ENCODE measurements around the gene FMO4. TPM values are rescaled to one million over a fixed set of nuclear protein-coding genes. Genes with fewer than 3 reads are reported as not detected.

The FMO4 gene
- total RNA-seq, 1 donor from 2014 or later: 1.1 TPM

DNA sequence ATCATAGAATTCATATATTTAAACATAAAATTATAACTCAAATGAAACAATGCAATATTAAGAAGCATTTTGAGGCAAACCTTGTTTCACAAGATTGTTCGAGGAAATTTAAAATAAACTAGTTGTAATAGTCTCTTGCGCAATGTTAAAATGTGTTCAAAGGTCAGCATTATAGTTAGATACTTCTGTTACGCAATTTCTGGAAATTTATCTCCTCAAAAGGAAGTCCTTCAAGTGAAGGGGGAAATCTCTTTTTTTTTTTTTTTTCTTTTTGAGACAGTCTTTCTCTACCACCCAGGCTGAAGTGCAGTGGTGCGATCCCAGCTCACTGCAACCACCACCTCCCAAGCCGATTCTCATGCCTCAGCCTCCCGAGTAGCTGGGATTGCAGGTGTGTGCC lies 52.1 kb downstream of the FMO4 start:
- Histone ChIP-seq H3K27me3 (ENCODE audit: insufficient read depth, low read length) (no peaks in the 10 kb centered on the region), H3K4me3 (ENCODE audit: insufficient read depth, low read depth, low read length) (no peak overlapping the region), H3K4me1 (ENCODE audit: insufficient read depth, low read length) (no peaks in the 10 kb centered on the region), H2AFZ (ENCODE audit: low read depth, low read length) (no peak overlapping the region), H4K20me1 (ENCODE audit: insufficient read depth, low read length) (no peaks in the 10 kb centered on the region), H3K27ac (ENCODE audit: low read depth, low read length) (no peak overlapping the region), H3K36me3 (ENCODE audit: insufficient read depth, low read length) (no peaks in the 10 kb centered on the region), H3K9me3 (ENCODE audit: insufficient read depth, low read depth, low read length) (no peaks in the 10 kb centered on the region), H3K9ac (ENCODE audit: low read length) (no peak overlapping the region), H3K4me2 (ENCODE audit: low read length) (no peak overlapping the region), H3K79me2 (ENCODE audit: insufficient read depth, low read length) (no peaks in the 10 kb centered on the region)
- no peak for TF ChIP-seq CTCF (IDR thresholded peaks at IDR 0.05; ENCODE audit: insufficient read depth, low read depth, low read length)
- TF ChIP-seq EZH2 (IDR thresholded peaks at IDR 0.05; ENCODE audit: insufficient read depth, low read length): no peak
- H3K27me3 Mint-ChIP-seq (ENCODE audit: low read depth, unreplicated experiment): peaks cover 2% of the 10 kb centered on the region
- peaks cover 16% of the 10 kb centered on the region for H3K9me3 Mint-ChIP-seq (ENCODE audit: unreplicated experiment)
- H3K27ac Mint-ChIP-seq (ENCODE audit: unreplicated experiment): no peak overlapping the region
- H3K4me3 Mint-ChIP-seq (ENCODE audit: unreplicated experiment): no peak overlapping the region
- no peaks in the 10 kb centered on the region for H3K4me1 Mint-ChIP-seq (ENCODE audit: low read depth, unreplicated experiment)
- no peak for DNase-seq (ENCODE audit: low read depth)
- no peak for FAIRE-seq
- H3K36me3 Mint-ChIP-seq (ENCODE audit: low read depth, unreplicated experiment): no peaks in the 10 kb centered on the region

DNA sequence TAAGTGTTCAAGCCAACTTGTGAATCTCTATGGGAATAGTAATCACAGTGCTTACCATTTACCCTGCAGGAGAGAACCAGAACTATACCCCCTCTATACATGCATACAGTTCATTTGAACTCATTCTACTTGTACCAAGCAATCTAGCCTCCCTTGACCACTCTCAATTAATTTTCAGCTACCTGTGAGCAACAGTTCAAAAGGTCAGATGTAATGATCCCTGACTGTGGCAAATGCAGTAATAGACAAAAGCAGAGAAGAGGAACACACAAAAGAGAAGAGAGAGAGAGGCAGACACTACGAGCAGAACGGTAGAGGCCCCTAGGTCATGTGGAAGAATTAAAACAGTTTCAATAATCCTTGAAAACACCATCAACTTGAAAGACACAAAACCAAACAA lies 52.8 kb downstream of the FMO4 start:
- no peak overlapping the region for H3K4me2 ChIP-seq (ENCODE audit: low read length)
- no peak for FAIRE-seq
- H3K27me3 Mint-ChIP-seq (ENCODE audit: low read depth, unreplicated experiment): peaks cover 2% of the 10 kb centered on the region
- no peak for DNase-seq (ENCODE audit: low read depth)
- TF ChIP-seq EZH2 (IDR thresholded peaks at IDR 0.05; ENCODE audit: insufficient read depth, low read length): no peak
- no peak for TF ChIP-seq CTCF (IDR thresholded peaks at IDR 0.05; ENCODE audit: insufficient read depth, low read depth, low read length)
- H3K9me3 Mint-ChIP-seq (ENCODE audit: unreplicated experiment): peaks cover 14% of the 10 kb centered on the region
- no peak overlapping the region for H2AFZ ChIP-seq (ENCODE audit: low read depth, low read length)
- no peak overlapping the region for H3K4me3 Mint-ChIP-seq (ENCODE audit: unreplicated experiment)
- no peaks in the 10 kb centered on the region for H4K20me1 ChIP-seq (ENCODE audit: insufficient read depth, low read length)
- no peaks in the 10 kb centered on the region for H3K36me3 ChIP-seq (ENCODE audit: insufficient read depth, low read length)
- H3K4me1 Mint-ChIP-seq (ENCODE audit: low read depth, unreplicated experiment): no peaks in the 10 kb centered on the region
- H3K27ac Mint-ChIP-seq (ENCODE audit: unreplicated experiment): no peak overlapping the region
- no peaks in the 10 kb centered on the region for H3K27me3 ChIP-seq (ENCODE audit: insufficient read depth, low read length)
- no peak overlapping the region for H3K4me3 ChIP-seq (ENCODE audit: insufficient read depth, low read depth, low read length)
- no peaks in the 10 kb centered on the region for H3K4me1 ChIP-seq (ENCODE audit: insufficient read depth, low read length)
- H3K9ac ChIP-seq (ENCODE audit: low read length): no peak overlapping the region
- H3K79me2 ChIP-seq (ENCODE audit: insufficient read depth, low read length): no peaks in the 10 kb centered on the region
- H3K36me3 Mint-ChIP-seq (ENCODE audit: low read depth, unreplicated experiment): no peaks in the 10 kb centered on the region
- H3K27ac ChIP-seq (ENCODE audit: low read depth, low read length): no peak overlapping the region
- no peaks in the 10 kb centered on the region for H3K9me3 ChIP-seq (ENCODE audit: insufficient read depth, low read depth, low read length)

- H3K9me3 Mint-ChIP-seq (ENCODE audit: unreplicated experiment): peaks cover 9% of the 10 kb centered on the region
- H3K27me3 Mint-ChIP-seq (ENCODE audit: low read depth, unreplicated experiment): peaks cover 2% of the 10 kb centered on the region
- no peaks in the 10 kb centered on the region for H3K4me1 Mint-ChIP-seq (ENCODE audit: low read depth, unreplicated experiment)
- H3K79me2 ChIP-seq (ENCODE audit: insufficient read depth, low read length): no peaks in the 10 kb centered on the region
- no peak overlapping the region for H3K27ac ChIP-seq (ENCODE audit: low read depth, low read length)
- DNase-seq (ENCODE audit: low read depth) (no peak), FAIRE-seq (no peak)
- no peaks in the 10 kb centered on the region for H3K9me3 ChIP-seq (ENCODE audit: insufficient read depth, low read depth, low read length)
- H3K27me3 ChIP-seq (ENCODE audit: insufficient read depth, low read length): no peaks in the 10 kb centered on the region
- H3K36me3 Mint-ChIP-seq (ENCODE audit: low read depth, unreplicated experiment): no peaks in the 10 kb centered on the region
- H3K4me1 ChIP-seq (ENCODE audit: insufficient read depth, low read length): no peaks in the 10 kb centered on the region
- no peak overlapping the region for H3K4me3 ChIP-seq (ENCODE audit: insufficient read depth, low read depth, low read length)
- H2AFZ ChIP-seq (ENCODE audit: low read depth, low read length): no peak overlapping the region
- H3K9ac ChIP-seq (ENCODE audit: low read length): no peak overlapping the region
- no peaks in the 10 kb centered on the region for H4K20me1 ChIP-seq (ENCODE audit: insufficient read depth, low read length)
- H3K4me2 ChIP-seq (ENCODE audit: low read length): no peak overlapping the region
- no peaks in the 10 kb centered on the region for H3K36me3 ChIP-seq (ENCODE audit: insufficient read depth, low read length)
- H3K27ac Mint-ChIP-seq (ENCODE audit: unreplicated experiment): no peak overlapping the region
- no peak for TF ChIP-seq EZH2 (IDR thresholded peaks at IDR 0.05; ENCODE audit: insufficient read depth, low read length)
- no peak for TF ChIP-seq CTCF (IDR thresholded peaks at IDR 0.05; ENCODE audit: insufficient read depth, low read depth, low read length)
- H3K4me3 Mint-ChIP-seq (ENCODE audit: unreplicated experiment): no peak overlapping the region
Measured at GRCh38 chr1:171367436-171367835, 53.5 kb downstream of the FMO4 start.

Measured in astrocyte (in vitro differentiated cells and primary cell).